Karpas-422 (cell line): ENCODE data around the gene EFCAB6. TPM values are rescaled to one million over a fixed set of nuclear protein-coding genes. Genes with fewer than 3 reads are reported as not detected.

Experiments used
- DNase-seq: peaks from one replicate; pipeline ENCODE4 v3.0.0-alpha.2; 2015
- H2AFZ ChIP-seq: fragments of 200-600 bp; sonication (generic); 2 replicates; pipeline ENCODE4 v1.6.1; 2014; ENCODE audit warnings: antibody characterized with exemption, low read length, mixed read lengths
- H3K27ac ChIP-seq: fragments of 200-600 bp; sonication (generic); 2 replicates; pipeline ENCODE4 v1.5.1; 2014; ENCODE audit warnings: mild to moderate bottlenecking, low read length, moderate library complexity
- H3K27me3 ChIP-seq: fragments of 200-600 bp; sonication (generic); 2 replicates; pipeline ENCODE4 v1.6.1; 2014; ENCODE audit warnings: low read length, mixed read lengths
- H3K36me3 ChIP-seq: fragments of 200-600 bp; sonication (generic); 2 replicates; pipeline ENCODE4 v1.6.1; 2014; ENCODE audit warnings: low read length, mixed read lengths; ENCODE audit not compliant: insufficient read depth
- H3K4me1 ChIP-seq: fragments of 200-600 bp; sonication (generic); 2 replicates; pipeline ENCODE4 v1.6.1; 2014; ENCODE audit warnings: mild to moderate bottlenecking, low read length, mixed read lengths
- H3K4me2 ChIP-seq: fragments of 200-600 bp; sonication (generic); 2 replicates; pipeline ENCODE4 v1.6.1; 2014; ENCODE audit warnings: low read length, low read depth, mild to moderate bottlenecking; ENCODE audit not compliant: poor library complexity, severe bottlenecking
- H3K4me3 ChIP-seq: fragments of 200-600 bp; sonication (generic); 2 replicates; pipeline ENCODE4 v1.5.1; 2014; ENCODE audit warnings: mild to moderate bottlenecking, antibody characterized with exemption, low read length, mixed read lengths
- H3K79me2 ChIP-seq: fragments of 200-600 bp; sonication (generic); 2 replicates; pipeline ENCODE4 v1.6.1; 2014; ENCODE audit warnings: mild to moderate bottlenecking, low read length, mixed read lengths
- H3K9ac ChIP-seq: fragments of 200-600 bp; sonication (generic); 2 replicates; pipeline ENCODE4 v1.6.0; 2014; ENCODE audit warnings: low read length
- H3K9me2 ChIP-seq: fragments of 200-600 bp; sonication (generic), shearing (Covaris generic); replicated peaks from 2 replicates; pipeline ENCODE4 v1.6.0; 2014; ENCODE audit warnings: mild to moderate bottlenecking, low read length, moderate library complexity; ENCODE audit not compliant: insufficient read depth
- H3K9me3 ChIP-seq: fragments of 300-700, 200-600 bp; sonication (generic); 2 replicates; pipeline ENCODE4 v1.6.1; 2014; ENCODE audit warnings: low read length, mixed read lengths
- H4K20me1 ChIP-seq: fragments of 200-600 bp; sonication (generic); 2 replicates; pipeline ENCODE4 v1.6.1; 2014; ENCODE audit warnings: mild to moderate bottlenecking, antibody characterized with exemption, low read length, low read depth; ENCODE audit not compliant: insufficient read depth
- total RNA-seq: library from RNA; depleted of rRNA; stranded (reverse); fragments of >200 nt; shearing (Covaris generic); gene quantifications from 2 replicates; pipeline ENCODE4 v1.2.3, GENCODE V29; 2014; ENCODE audit warnings: low replicate concordance

Gene EFCAB6
- total RNA-seq, 1 experiment from 2014 or later: not detected

DNA sequence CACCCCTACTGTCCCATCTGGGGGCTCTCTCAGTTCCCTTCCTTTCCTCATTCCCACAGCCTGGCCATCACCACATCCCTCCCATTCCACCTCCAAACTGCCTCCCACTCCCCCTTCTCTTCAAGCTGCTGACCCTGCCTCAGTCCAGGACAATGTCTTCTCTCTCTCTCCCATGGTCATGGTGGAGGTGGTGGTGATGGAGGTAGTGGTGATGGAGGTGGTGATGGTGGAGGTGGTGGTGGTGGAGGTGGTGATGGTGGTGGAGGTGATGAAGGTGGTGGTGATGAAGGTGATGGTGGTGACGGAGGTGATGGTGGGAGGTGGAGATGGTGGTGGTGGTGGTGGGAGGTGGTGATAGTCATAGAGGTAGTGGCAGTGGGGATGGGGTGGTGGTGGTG is 313.2 kb downstream of the EFCAB6 start:
- no peak for DNase-seq
- Histone ChIP-seq H3K27me3 (no peaks in the 10 kb centered on the region), H3K9ac (no peak overlapping the region), H4K20me1 (no peaks in the 10 kb centered on the region), H3K4me1 (no peaks in the 10 kb centered on the region), H3K27ac (no peak overlapping the region), H3K79me2 (no peaks in the 10 kb centered on the region), H3K36me3 (no peaks in the 10 kb centered on the region), H2AFZ (no peak overlapping the region), H3K9me2 (no peaks in the 10 kb centered on the region), H3K4me3 (no peak overlapping the region), H3K9me3 (peaks cover 8% of the 10 kb centered on the region; the same call in 1 of the 2 replicates), H3K4me2 (no peak overlapping the region)

DNA sequence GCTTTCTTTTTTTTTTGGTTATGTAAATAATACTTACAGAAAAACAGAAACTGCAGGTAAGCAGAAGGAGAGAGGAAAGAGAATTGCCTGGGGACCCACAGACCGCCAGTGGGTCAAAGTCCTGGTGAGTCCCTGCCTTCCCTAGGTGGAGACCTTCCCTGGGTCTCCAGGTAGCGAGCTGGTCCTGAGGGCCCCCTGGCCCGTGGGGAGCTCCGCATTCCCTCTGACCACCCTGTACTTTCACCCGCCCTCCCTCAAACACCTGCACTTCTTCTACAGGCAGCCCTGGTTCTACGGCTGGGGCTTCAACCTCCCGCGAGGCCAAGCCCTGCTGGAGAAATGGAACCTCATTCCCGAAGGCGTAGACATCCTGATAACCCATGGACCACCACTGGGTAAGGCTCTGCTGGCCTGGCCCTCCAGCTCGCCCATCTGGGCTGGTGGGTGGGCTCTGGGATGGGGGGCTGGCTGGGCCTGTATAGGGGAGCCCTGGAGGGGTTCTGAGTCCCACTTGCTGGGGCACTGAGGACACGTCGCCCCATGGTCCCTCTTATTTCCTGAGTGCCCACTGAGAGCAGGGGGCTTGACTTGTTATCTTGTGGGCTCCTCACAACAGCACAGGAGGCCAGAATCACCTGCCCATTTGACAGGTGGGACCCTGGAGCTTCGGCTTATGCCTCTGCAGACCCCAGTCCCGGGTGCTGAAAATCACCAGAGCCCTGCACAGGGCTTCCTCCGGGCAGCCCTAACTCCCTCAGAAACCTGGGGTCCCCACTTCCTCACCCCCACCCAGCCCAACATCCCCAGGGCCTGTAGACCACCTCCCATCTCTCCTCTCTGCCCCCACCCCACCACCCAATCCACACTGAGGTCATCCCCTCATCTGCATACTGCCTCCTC is 313.9 kb downstream of the EFCAB6 start:
- no peaks in the 10 kb centered on the region for H3K27me3 ChIP-seq

DNA sequence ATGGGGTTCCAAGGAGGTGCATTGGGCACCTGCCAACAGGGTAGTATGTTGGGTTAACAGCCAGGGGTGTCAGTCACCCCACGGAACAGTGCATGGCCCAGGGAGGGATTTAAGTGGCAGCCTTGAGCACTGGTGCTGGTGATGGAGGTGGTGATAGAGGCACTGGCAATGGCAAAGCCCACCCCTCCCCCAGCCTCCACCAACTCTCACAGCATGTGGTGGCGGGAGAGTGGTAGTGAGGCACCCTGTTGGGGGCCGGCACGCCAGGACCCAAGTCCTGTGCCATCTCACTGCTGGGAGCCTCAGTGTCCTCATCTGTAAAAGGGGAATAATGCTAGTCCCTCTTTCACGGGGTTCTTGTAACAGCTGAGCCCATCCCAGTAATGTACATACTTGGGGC is 318.8 kb downstream of the EFCAB6 start:
- Histone ChIP-seq H3K9ac (no peak overlapping the region), H4K20me1 (no peaks in the 10 kb centered on the region), H3K9me2 (no peaks in the 10 kb centered on the region), H3K4me2 (no peak overlapping the region), H2AFZ (no peak overlapping the region), H3K4me1 (peaks cover 5% of the 10 kb centered on the region), H3K9me3 (peaks cover 8% of the 10 kb centered on the region; the same call in 1 of the 2 replicates), H3K79me2 (no peaks in the 10 kb centered on the region), H3K27me3 (no peaks in the 10 kb centered on the region), H3K27ac (no peak overlapping the region), H3K36me3 (no peaks in the 10 kb centered on the region), H3K4me3 (no peak overlapping the region)
- DNase-seq: no peak

More for the DNA sequence above, 313.9 kb downstream of the EFCAB6 start:
- Histone ChIP-seq H3K27ac (no peak overlapping the region), H3K36me3 (no peaks in the 10 kb centered on the region), H3K79me2 (no peaks in the 10 kb centered on the region), H3K9ac (no peak overlapping the region), H3K4me2 (no peak overlapping the region), H2AFZ (no peak overlapping the region), H3K9me2 (no peaks in the 10 kb centered on the region), H3K9me3 (peaks cover 8% of the 10 kb centered on the region; the same call in 1 of the 2 replicates), H3K4me3 (no peak overlapping the region), H3K4me1 (no peaks in the 10 kb centered on the region), H4K20me1 (no peaks in the 10 kb centered on the region)
- DNase-seq: no peak

DNA sequence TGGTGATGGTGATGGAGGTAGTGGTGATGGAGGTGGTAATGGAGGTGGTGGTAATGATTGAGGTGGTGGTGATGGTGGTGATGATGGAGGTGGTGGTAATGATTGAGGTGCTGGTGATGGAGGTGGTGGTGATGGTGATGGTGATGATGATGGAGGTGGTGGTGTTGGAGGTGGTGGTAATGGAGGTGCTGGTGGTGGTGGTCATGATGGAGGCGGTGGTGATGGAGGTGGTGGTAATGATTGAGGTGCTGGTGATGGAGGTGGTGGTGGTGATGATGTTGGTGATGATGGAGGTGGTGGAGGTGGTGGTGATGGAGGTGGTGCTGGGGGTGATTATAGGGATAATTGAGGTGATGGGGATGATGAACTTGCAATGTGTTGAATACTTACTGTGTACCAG is 320.4 kb downstream of the EFCAB6 start:
- no peak for DNase-seq
- no peaks in the 10 kb centered on the region for H4K20me1 ChIP-seq
- no peak overlapping the region for H3K4me3 ChIP-seq

DNA sequence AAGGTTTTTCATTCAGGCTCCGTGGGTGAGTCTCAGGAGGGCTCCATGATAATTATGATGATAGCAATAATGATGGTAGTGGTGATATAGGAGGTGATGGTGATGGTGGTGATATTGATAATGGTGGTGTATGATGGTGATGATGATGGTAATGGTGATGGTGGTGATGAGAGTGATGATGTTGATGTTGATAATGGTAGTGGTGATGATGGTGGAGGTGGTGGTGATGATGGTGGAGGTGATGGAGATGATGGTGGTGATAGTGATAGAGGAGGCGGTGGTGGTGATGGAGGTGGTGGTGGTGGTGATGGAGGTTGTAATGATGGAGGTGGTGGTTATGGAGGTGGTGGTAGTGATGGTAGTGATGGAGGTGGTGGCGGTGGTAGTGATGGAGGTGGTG is 320.9 kb downstream of the EFCAB6 start:
- Histone ChIP-seq H3K27ac (no peak overlapping the region), H3K4me1 (peaks cover 7% of the 10 kb centered on the region), H3K9me3 (no peaks in the 10 kb centered on the region; the same call in 1 of the 2 replicates), H4K20me1 (no peaks in the 10 kb centered on the region), H3K27me3 (no peaks in the 10 kb centered on the region), H3K9ac (no peak overlapping the region), H3K4me2 (no peak overlapping the region), H3K79me2 (no peaks in the 10 kb centered on the region), H3K36me3 (no peaks in the 10 kb centered on the region), H3K4me3 (no peak overlapping the region), H2AFZ (no peak overlapping the region), H3K9me2 (no peaks in the 10 kb centered on the region)
- no peak for DNase-seq

More for the DNA sequence above, 320.4 kb downstream of the EFCAB6 start:
- H3K36me3 ChIP-seq: no peaks in the 10 kb centered on the region
- no peaks in the 10 kb centered on the region; the same call in 1 of the 2 replicates for H3K9me3 ChIP-seq
- no peak overlapping the region for H2AFZ ChIP-seq
- no peaks in the 10 kb centered on the region for H3K9me2 ChIP-seq
- no peak overlapping the region for H3K9ac ChIP-seq
- no peak overlapping the region for H3K27ac ChIP-seq
- H3K79me2 ChIP-seq: no peaks in the 10 kb centered on the region
- H3K4me2 ChIP-seq: no peak overlapping the region
- H3K4me1 ChIP-seq: peaks cover 7% of the 10 kb centered on the region
- H3K27me3 ChIP-seq: no peaks in the 10 kb centered on the region

DNA sequence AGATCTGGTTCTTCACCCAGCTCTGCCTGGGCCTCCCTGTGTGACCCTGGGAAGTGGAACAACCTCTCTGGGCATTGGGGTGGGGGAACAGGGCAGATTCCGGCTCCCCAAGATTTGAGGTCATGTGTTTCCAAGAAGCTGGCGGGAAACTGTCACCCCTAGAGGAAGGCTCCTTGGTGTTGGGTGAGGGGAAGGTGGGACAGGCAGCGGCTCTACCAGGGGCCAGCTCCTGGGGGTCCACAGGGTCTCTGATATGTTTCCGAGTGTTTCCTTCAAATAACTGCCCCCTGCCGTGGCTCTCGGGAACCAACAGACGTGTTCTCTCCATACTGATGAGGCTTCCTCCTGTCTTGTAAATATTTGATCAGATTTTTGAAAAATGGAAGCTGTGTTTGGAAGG is 321.8 kb downstream of the EFCAB6 start:
- no peak overlapping the region for H3K4me2 ChIP-seq
- H3K4me1 ChIP-seq: peaks cover 7% of the 10 kb centered on the region
- H3K4me3 ChIP-seq: no peak overlapping the region
- no peak for DNase-seq
- no peak overlapping the region for H3K9ac ChIP-seq
- H3K27me3 ChIP-seq: no peaks in the 10 kb centered on the region
- no peak overlapping the region for H3K27ac ChIP-seq
- H3K9me3 ChIP-seq: no peaks in the 10 kb centered on the region; the same call in 1 of the 2 replicates
- H2AFZ ChIP-seq: no peak overlapping the region
- H3K9me2 ChIP-seq: no peaks in the 10 kb centered on the region
- H4K20me1 ChIP-seq: no peaks in the 10 kb centered on the region
- no peaks in the 10 kb centered on the region for H3K79me2 ChIP-seq
- H3K36me3 ChIP-seq: no peaks in the 10 kb centered on the region

DNA sequence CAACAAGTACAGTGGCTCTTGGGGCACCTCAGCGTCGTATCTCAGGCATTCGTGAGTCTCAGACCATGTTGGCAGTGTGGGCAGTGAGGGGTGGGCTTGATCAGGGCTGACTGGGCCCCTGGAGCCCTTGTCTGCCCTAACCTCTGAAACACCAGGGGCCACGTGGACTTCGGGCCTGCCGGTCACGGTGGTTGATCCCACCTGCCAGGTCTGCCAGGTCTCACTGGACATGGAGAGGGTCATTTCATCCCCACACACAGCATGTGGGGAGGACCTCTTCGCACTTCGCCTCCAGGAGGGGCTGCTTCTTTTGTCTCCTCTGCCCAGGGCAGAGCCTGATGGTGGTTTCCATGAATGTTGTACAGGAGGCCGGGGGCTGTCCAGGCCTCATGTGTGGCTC is 323.2 kb downstream of the EFCAB6 start:
- Histone ChIP-seq H2AFZ (no peak overlapping the region), H3K4me2 (no peak overlapping the region), H3K9ac (no peak overlapping the region), H3K4me3 (no peak overlapping the region), H3K9me3 (no peaks in the 10 kb centered on the region; the same call in 1 of the 2 replicates), H3K36me3 (no peaks in the 10 kb centered on the region), H3K9me2 (no peaks in the 10 kb centered on the region), H3K79me2 (no peaks in the 10 kb centered on the region), H4K20me1 (no peaks in the 10 kb centered on the region), H3K4me1 (peaks cover 7% of the 10 kb centered on the region), H3K27me3 (no peaks in the 10 kb centered on the region), H3K27ac (no peak overlapping the region)
- no peak for DNase-seq

DNA sequence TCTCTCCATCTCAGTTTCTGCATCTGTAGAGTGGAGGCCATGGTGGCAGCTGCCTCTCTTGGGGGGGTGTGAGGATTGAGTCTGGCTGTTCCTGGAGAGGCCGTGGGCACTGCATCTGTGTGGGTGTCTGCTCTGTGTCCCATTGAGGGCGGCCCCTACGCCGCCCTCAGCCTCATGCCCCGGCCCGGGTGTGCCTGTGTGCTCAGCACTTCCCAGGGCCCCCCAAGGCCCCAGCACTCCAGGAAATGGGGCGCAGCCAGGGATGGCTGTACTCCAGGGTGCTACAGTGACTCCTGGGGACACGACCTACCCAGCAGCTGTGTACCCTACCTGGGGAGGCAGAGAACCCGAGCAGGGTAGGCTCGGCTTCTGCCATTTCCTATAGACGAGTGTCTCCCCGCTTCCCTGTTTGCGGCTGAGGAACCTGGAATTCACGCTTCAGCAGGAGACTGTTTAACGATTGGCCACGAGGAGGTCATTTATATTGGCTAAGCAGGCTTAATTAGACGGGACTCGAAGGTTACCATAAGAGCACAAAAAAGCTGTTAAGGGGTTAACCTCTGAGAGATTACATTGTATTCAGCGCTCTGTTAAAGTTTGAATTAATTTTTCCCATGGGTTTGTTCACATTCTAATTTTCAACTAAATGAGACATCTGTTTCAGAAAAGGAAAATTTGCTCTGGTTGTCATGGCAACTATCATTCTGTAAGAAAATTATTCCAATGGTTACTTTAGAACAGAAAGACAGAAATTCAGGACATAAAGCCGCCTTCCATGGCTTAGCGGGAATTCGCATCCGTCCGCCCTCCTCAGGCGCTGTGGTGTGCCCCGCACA is 323.9 kb downstream of the EFCAB6 start:
- Histone ChIP-seq H4K20me1 (no peaks in the 10 kb centered on the region), H3K27ac (no peak overlapping the region), H3K27me3 (no peaks in the 10 kb centered on the region), H3K9ac (no peak overlapping the region), H3K9me2 (no peaks in the 10 kb centered on the region), H3K4me1 (peaks cover 7% of the 10 kb centered on the region), H3K36me3 (no peaks in the 10 kb centered on the region), H3K4me3 (no peak overlapping the region), H3K79me2 (no peaks in the 10 kb centered on the region), H3K9me3 (no peaks in the 10 kb centered on the region), H2AFZ (no peak overlapping the region), H3K4me2 (no peak overlapping the region)
- DNase-seq: no peak
